Erythroblast (primary cell): ENCODE measurements around the gene TRAPPC13.

Experiments used
- GATA1 ChIP-seq: IDR thresholded peaks from 2 replicates; pipeline ENCODE4 v1.6.1; 2011; ENCODE audit warnings: low read depth, mild to moderate bottlenecking, control low read depth, low read length, moderate library complexity
- POLR2A ChIP-seq: IDR thresholded peaks from 2 replicates; pipeline ENCODE4 v1.6.1; 2011; ENCODE audit warnings: mild to moderate bottlenecking, low read length

GRCh38 chr5:65577141-65577540 lies 47.7 kb upstream of the TRAPPC13 start:
- TF ChIP-seq POLR2A (no peak), GATA1 (no peak)
